ENCODE measurements around the gene FTCDNL1. TPM values are rescaled to one million over a fixed set of nuclear protein-coding genes. Genes with fewer than 3 reads are reported as not detected.

Gene FTCDNL1
- total RNA-seq, 1 experiment from 2014 or later: 2.0 TPM

- WGBS (ENCODE audit: extremely low coverage, insufficient read length, low lambda C conversion rate): no CpG with 5 or more reads among the region's 5 CpGs
- no peak overlapping the region for H2BK5ac ChIP-seq (ENCODE audit: insufficient read length, low read length)
- H3K27me3 Mint-ChIP-seq (ENCODE audit: low read depth): no peaks in the 10 kb centered on the region; the same call in 1 of the 2 replicates
- no peak overlapping the region for H3K27ac Mint-ChIP-seq
- H3K23me2 ChIP-seq (ENCODE audit: insufficient read length, low read depth, low read length, poor library complexity, severe bottlenecking): no peaks in the 10 kb centered on the region
- no peak overlapping the region for H4K8ac ChIP-seq (replicated peaks; ENCODE audit: insufficient read length, low read depth, low read length)
- H3K18ac ChIP-seq (ENCODE audit: insufficient read length, low read depth, low read length): no peak overlapping the region
- H3K56ac ChIP-seq (ENCODE audit: insufficient read length, low read depth, low read length): no peak overlapping the region
- H2BK120ac ChIP-seq (ENCODE audit: low read depth, low read length, poor library complexity, severe bottlenecking): no peak overlapping the region
- H3K4ac ChIP-seq (ENCODE audit: low read depth, low read length): no peak overlapping the region
- H2AFZ ChIP-seq (ENCODE audit: low read length): no peak overlapping the region
- no peak overlapping the region for H2BK12ac ChIP-seq (ENCODE audit: insufficient read length, low read depth, low read length)
- H3K79me2 ChIP-seq (ENCODE audit: insufficient read depth, low read length): no peaks in the 10 kb centered on the region
- no peak overlapping the region for H2BK20ac ChIP-seq (ENCODE audit: low read depth, low read length, poor library complexity, severe bottlenecking)
- no peak overlapping the region for H3K4me3 Mint-ChIP-seq
- H3K4me1 Mint-ChIP-seq: peaks cover 54 to 56% of the 10 kb centered on the region in 2 experiments
- H3K9me3 Mint-ChIP-seq: no peaks in the 10 kb centered on the region
- DNase-seq: no peak
- no peaks in the 10 kb centered on the region for H3K9me3 ChIP-seq (ENCODE audit: control insufficient read depth, low read depth, low read length)
- no peak overlapping the region for H2AK5ac ChIP-seq (ENCODE audit: insufficient read length, low read length)
- H3T11ph ChIP-seq (ENCODE audit: low read length): no peak overlapping the region
- no peak overlapping the region for H3K14ac ChIP-seq (ENCODE audit: insufficient read depth, low read length)
- no peak overlapping the region for H2BK15ac ChIP-seq (ENCODE audit: low read depth, low read length)
- peaks cover 4% of the 10 kb centered on the region; the same call in 1 of the 2 replicates for H3K4me1 ChIP-seq (ENCODE audit: insufficient read depth, low read length)
- no peak overlapping the region for H3K23ac ChIP-seq (ENCODE audit: insufficient read length, low read depth, low read length)
- H3K27ac ChIP-seq (ENCODE audit: insufficient read length, low read depth, low read length): no peak overlapping the region
- H4K91ac ChIP-seq (ENCODE audit: insufficient read length, low read depth, low read length): no peak overlapping the region
- H4K20me1 ChIP-seq (ENCODE audit: control insufficient read depth, insufficient read depth, insufficient read length): no peaks in the 10 kb centered on the region
- TF ChIP-seq CTCF (conservative IDR thresholded peaks at IDR 0.05): no peak
- H3K4me2 ChIP-seq (ENCODE audit: insufficient read depth, insufficient read length, low read length): no peak overlapping the region
- H3K79me1 ChIP-seq (ENCODE audit: insufficient read depth, low read depth, low read length, poor library complexity, severe bottlenecking): no peaks in the 10 kb centered on the region
- no peak overlapping the region for H4K5ac ChIP-seq (ENCODE audit: insufficient read length, low read depth, low read length)
- H3K27me3 ChIP-seq (ENCODE audit: insufficient read depth, low read length): no peaks in the 10 kb centered on the region
- H3K36me3 Mint-ChIP-seq (ENCODE audit: insufficient read depth in 1 of 3, low read depth in 3 of 3): no peaks in the 10 kb centered on the region
- H3K9ac ChIP-seq (ENCODE audit: extremely low read depth, insufficient read length, low read length): no peak overlapping the region
Measured at GRCh38 chr2:199744260-199744659, 106.7 kb downstream of the FTCDNL1 start.

All from H9 (cell line).